HG02610 (cell line): ENCODE data around the gene AUH.

Source experiments
- ATAC-seq: cut with Tn5 transposase; IDR thresholded peaks from one replicate; pipeline ENCODE4 v1.9.1; 2021; ENCODE audit warnings: mild to moderate bottlenecking, moderate library complexity; ENCODE audit not compliant: unreplicated experiment

Gene AUH

GRCh38 chr9:91253488-91253887 is 108.2 kb downstream of the AUH start:
- ATAC-seq: no peak

GRCh38 chr9:91248707-91249106 is 113.0 kb downstream of the AUH start:
- no peak for ATAC-seq

- ATAC-seq: no peak
Measured at GRCh38 chr9:91247278-91247677, 114.4 kb downstream of the AUH start.

- ATAC-seq: no peak
Measured at GRCh38 chr9:91246846-91247245, 114.9 kb downstream of the AUH start.

GRCh38 chr9:91245431-91246313 is 116.0 kb downstream of the AUH start:
- no peak for ATAC-seq

GRCh38 chr9:91243029-91243428 is 118.7 kb downstream of the AUH start:
- ATAC-seq: no peak

GRCh38 chr9:91241909-91242308 is 119.8 kb downstream of the AUH start:
- no peak for ATAC-seq

- ATAC-seq: no peak
Measured at GRCh38 chr9:91240596-91241165, 121.0 kb downstream of the AUH start.

GRCh38 chr9:91239367-91240111 is 122.2 kb downstream of the AUH start:
- ATAC-seq: no peak

- ATAC-seq: no peak
Measured at GRCh38 chr9:91234523-91234922, 127.2 kb downstream of the AUH start.

GRCh38 chr9:91231619-91232018 is 130.1 kb downstream of the AUH start:
- ATAC-seq: no peak

GRCh38 chr9:91223000-91223399 is 138.7 kb downstream of the AUH start:
- no peak for ATAC-seq

- ATAC-seq: no peak
Measured at GRCh38 chr9:91222457-91222856, 139.3 kb downstream of the AUH start.

GRCh38 chr9:91221332-91221731 is 140.4 kb downstream of the AUH start:
- ATAC-seq: no peak

GRCh38 chr9:91220491-91221135 is 141.1 kb downstream of the AUH start:
- ATAC-seq: no peak

- no peak for ATAC-seq
Measured at GRCh38 chr9:91220021-91220420, 141.7 kb downstream of the AUH start.

- no peak for ATAC-seq
Measured at GRCh38 chr9:91219557-91219956, 142.2 kb downstream of the AUH start.

GRCh38 chr9:91217388-91217787 is 144.3 kb downstream of the AUH start:
- no peak for ATAC-seq

GRCh38 chr9:91214867-91215266 is 146.9 kb downstream of the AUH start:
- ATAC-seq: no peak

GRCh38 chr9:91214086-91214485 is 147.6 kb downstream of the AUH start:
- ATAC-seq: no peak

GRCh38 chr9:91212596-91213243 is 149.0 kb downstream of the AUH start:
- no peak for ATAC-seq
